Upper lobe of left lung (tissue), 6 donors: Measurements from ENCODE around the gene FETUB. TPM values are rescaled to one million over a fixed set of nuclear protein-coding genes. Genes with fewer than 3 reads are reported as not detected.

Experiments
- ATAC-seq, 2 donors: fragments of 200-7000 bp; cut with Tn5 transposase; one replicate each; pipeline ENCODE4 v1.9.1; 2022; ENCODE audit warnings: mild to moderate bottlenecking in 2 of 2, moderate library complexity in 2 of 2; ENCODE audit not compliant: low FRiP score in 2 of 2
- DNase-seq, 2 donors: peaks; one replicate each; pipeline ENCODE4 v3.0.0-alpha.2; 2019 to 2020
- H3K27ac ChIP-seq, 4 donors: fragments of 200-600 bp; sonication (generic); one replicate each; pipeline ENCODE4 v1.5.1; 2016 to 2019
- H3K27me3 ChIP-seq, 4 donors: fragments of 200-600 bp; sonication (generic); one replicate each; pipeline ENCODE4 v1.5.1; 2017 to 2019
- H3K36me3 ChIP-seq, 4 donors: fragments of 200-600 bp; sonication (generic); one replicate each; pipeline ENCODE4 v1.5.1; 2016 to 2019
- H3K4me1 ChIP-seq, 4 donors: fragments of 200-600 bp; sonication (generic); one replicate each; pipeline ENCODE4 v1.5.1; 2018 to 2019
- H3K4me3 ChIP-seq, 4 donors: fragments of 200-600 bp; sonication (generic); one replicate each; pipeline ENCODE4 v1.5.1; 2017 to 2019; ENCODE audit warnings: mild to moderate bottlenecking in 2 of 4, moderate library complexity in 1 of 4
- H3K9me3 ChIP-seq, 4 donors: fragments of 200-600 bp; sonication (generic); one replicate each; pipeline ENCODE4 v1.5.1; 2018 to 2019
- EP300 ChIP-seq, 4 donors: sonication (generic); formaldehyde crosslinking; IDR thresholded peaks; one replicate each; pipeline ENCODE4 v1.5.1; 2017; ENCODE audit warnings: antibody characterized with exemption in 4 of 4, control low read depth in 2 of 4
- POLR2A ChIP-seq, 4 donors: fragments of 450-650 bp; IDR thresholded peaks; one replicate each; pipeline ENCODE4 v1.5.1; 2016 to 2017; ENCODE audit warnings: antibody characterized with exemption in 4 of 4, mild to moderate bottlenecking in 2 of 4
- POLR2AphosphoS5 ChIP-seq, 2 donors: sonication (generic); formaldehyde crosslinking; IDR thresholded peaks; one replicate each; pipeline ENCODE4 v1.5.1; 2017; ENCODE audit warnings: antibody characterized with exemption in 2 of 2
- WGBS, 2 donors: methylation state at CpG; one replicate each; pipeline ENCODE4 v1.1.5; 2017 to 2018; 5-methylcytosine and 5-hydroxymethylcytosine counted together
- total RNA-seq, 6 donors: library from RNA; depleted of rRNA in 4 of 6; stranded (reverse); fragments of >200 nt in 4 of 6; gene quantifications; one replicate each; pipeline versions ENCODE4 v1.1.0 to v1.2.1, GENCODE V29; 2016 to 2021
- TF ChIP-seq, protein P1 (sequence below), 6 experiments: fragments of 450-650 bp in 4 of 6; fragments of 200-600 bp in 2 of 6; sonication (generic) in 2 of 6; IDR thresholded peaks; one replicate each; pipeline ENCODE4 v1.5.1; 2016 to 2019; ENCODE audit warnings: antibody characterized with exemption in 6 of 6
- donor health status: DM: no; HTN: no; CAD: no; lungs with moderate emphysema.
- donor health status: DM: no; HTN: yes; CAD: no; lungs with severe emphysema.

FETUB gene
- total RNA-seq, 6 donors from 2014 or later: not detected

DNA sequence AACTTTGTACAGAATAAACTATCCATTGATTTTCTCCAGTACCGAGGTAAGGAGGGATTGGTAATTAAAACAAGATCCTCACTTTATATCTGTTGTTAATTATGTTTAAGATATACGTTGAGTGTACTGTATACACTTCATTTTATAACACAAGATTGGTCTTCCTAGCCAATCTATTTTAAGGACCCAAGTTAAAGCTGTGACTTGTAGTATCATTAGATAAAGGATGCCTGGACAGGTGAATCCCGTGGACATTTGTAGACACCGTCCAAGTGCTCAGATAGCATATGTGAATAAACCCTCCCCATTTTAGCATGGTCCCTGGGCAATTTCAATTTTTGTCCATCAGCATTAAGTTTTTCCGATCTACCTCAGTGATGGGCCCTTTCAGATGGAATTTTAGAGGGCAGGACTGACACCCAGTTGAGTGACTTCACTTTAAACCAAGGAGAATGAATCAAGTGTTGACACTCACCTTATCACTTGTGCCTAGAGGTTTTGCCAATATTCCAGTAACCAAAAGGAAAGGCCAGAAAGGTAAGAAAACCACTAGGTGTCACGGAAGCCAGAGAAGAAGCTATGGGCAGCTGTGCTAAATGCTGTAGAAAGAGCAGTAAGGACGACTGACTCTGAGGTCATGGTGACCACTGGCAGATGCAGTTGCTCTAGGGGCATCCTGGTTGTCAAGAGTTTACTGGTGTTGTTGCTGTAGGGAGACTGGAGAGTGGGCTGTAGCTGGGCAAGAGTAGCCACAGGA, 18.1 kb upstream of the FETUB start:
- Histone ChIP-seq H3K9me3 (no peaks in the 10 kb centered on the region), H3K27ac (no peak overlapping the region), H3K4me3 (no peak overlapping the region), H3K36me3 (no peaks in the 10 kb centered on the region), H3K4me1 (peaks cover 3 to 4% (median 4%) of the 10 kb centered on the region in 4 donors), H3K27me3 (no peaks in the 10 kb centered on the region)
- ATAC-seq (no peak), DNase-seq (no peak)
- TF ChIP-seq, protein P1, sequence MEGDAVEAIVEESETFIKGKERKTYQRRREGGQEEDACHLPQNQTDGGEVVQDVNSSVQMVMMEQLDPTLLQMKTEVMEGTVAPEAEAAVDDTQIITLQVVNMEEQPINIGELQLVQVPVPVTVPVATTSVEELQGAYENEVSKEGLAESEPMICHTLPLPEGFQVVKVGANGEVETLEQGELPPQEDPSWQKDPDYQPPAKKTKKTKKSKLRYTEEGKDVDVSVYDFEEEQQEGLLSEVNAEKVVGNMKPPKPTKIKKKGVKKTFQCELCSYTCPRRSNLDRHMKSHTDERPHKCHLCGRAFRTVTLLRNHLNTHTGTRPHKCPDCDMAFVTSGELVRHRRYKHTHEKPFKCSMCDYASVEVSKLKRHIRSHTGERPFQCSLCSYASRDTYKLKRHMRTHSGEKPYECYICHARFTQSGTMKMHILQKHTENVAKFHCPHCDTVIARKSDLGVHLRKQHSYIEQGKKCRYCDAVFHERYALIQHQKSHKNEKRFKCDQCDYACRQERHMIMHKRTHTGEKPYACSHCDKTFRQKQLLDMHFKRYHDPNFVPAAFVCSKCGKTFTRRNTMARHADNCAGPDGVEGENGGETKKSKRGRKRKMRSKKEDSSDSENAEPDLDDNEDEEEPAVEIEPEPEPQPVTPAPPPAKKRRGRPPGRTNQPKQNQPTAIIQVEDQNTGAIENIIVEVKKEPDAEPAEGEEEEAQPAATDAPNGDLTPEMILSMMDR (IDR thresholded peaks at IDR 0.05): no peak
- TF ChIP-seq EP300 (IDR thresholded peaks at IDR 0.05): no peak
- TF ChIP-seq POLR2A (IDR thresholded peaks at IDR 0.05): no peak
- TF ChIP-seq POLR2AphosphoS5 (IDR thresholded peaks at IDR 0.05): no peak
- 76 to 81% methylated on average over 7 of the region's 7 CpGs for whole genome bisulfite sequencing, 2 donors

- 39 to 48% methylated on average over 2 of the region's 2 CpGs for WGBS, 2 donors
- H3K27ac ChIP-seq: no peak overlapping the region
- no peaks in the 10 kb centered on the region for H3K27me3 ChIP-seq
- TF ChIP-seq EP300 (IDR thresholded peaks at IDR 0.05) (no peak), POLR2A (IDR thresholded peaks at IDR 0.05) (no peak), POLR2AphosphoS5 (IDR thresholded peaks at IDR 0.05) (no peak)
- TF ChIP-seq, protein P1 (IDR thresholded peaks at IDR 0.05): no peak
- H3K4me3 ChIP-seq: no peak overlapping the region
- ATAC-seq (no peak), DNase-seq (no peak)
- H3K36me3 ChIP-seq: no peaks in the 10 kb centered on the region
- H3K4me1 ChIP-seq: no peaks in the 10 kb centered on the region
- H3K9me3 ChIP-seq: no peaks in the 10 kb centered on the region
Observed at GRCh38 chr3:186622651-186623310, 17.4 kb upstream of the FETUB start.

DNA sequence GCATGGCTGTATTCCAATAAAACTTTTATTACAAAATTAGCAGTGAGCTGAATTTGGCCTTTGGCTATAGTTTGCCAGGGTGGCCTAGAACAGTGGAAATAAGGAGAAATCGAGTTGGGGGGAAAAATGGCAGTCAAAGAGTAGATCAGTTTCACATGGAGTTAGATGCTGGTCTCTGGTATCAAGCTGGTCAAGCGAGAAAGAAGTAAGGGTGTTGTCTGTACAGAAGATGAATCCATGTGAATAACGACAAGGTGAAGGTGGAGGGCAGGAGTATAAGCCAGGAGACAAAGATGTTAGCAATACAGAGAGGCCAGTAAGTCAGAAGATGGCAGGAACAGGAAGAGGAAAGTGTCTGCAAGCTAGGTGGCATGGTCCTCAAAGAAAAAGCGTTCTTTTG, 15.6 kb upstream of the FETUB start:
- no peak overlapping the region for H3K27ac ChIP-seq
- 78 to 79% methylated on average over 4 of the region's 4 CpGs for WGBS, 2 donors

GRCh38 chr3:186625600-186626042, 14.6 kb upstream of the FETUB start:
- no peak for ATAC-seq

More for the DNA sequence above, 15.6 kb upstream of the FETUB start:
- H3K27me3 ChIP-seq: no peaks in the 10 kb centered on the region
- H3K9me3 ChIP-seq: no peaks in the 10 kb centered on the region
- no peak overlapping the region for H3K4me3 ChIP-seq
- no peaks in the 10 kb centered on the region for H3K36me3 ChIP-seq
- H3K4me1 ChIP-seq: no peaks in the 10 kb centered on the region
- no peak for ATAC-seq
- no peak for TF ChIP-seq POLR2A (IDR thresholded peaks at IDR 0.05)
- DNase-seq: no peak

DNA sequence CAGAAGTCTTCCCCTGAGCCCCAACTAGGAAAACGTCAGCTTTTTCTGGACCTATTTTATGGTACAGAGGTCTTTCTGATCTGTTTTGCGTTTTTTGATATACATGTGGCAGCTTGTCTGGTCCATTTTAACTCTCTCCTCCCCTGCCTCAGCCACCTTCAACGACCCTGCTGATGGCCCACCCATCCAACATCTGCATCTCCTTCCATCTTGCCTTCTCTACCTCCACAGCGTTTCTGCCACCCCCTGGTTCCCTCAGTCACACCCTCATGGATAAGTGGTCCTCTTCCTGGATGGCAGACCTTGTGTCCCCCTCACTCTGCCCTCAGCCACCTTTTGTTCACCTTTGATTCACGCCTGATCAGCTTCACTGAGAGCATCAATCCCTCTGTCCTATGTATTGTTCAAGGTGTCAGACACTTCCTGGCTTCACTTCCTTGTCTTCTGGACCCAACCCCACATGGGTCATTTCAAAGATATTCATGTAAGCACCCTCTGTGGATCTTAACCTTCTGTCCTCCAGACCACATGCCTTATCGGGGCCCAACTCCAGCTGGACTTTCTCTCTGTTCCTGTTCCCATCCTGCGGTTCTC, 13.8 kb upstream of the FETUB start:
- H3K4me3 ChIP-seq: no peak overlapping the region
- no peak overlapping the region for H3K27ac ChIP-seq
- H3K9me3 ChIP-seq: no peaks in the 10 kb centered on the region
- DNase-seq (no peak), ATAC-seq (peak in 1 of 2 donors; percentile 34)
- WGBS, 2 donors: 69 to 74% methylated on average over 7 of the region's 7 CpGs
- H3K4me1 ChIP-seq: no peaks in the 10 kb centered on the region
- H3K27me3 ChIP-seq: no peaks in the 10 kb centered on the region
- TF ChIP-seq POLR2A (IDR thresholded peaks at IDR 0.05) (no peak), POLR2AphosphoS5 (IDR thresholded peaks at IDR 0.05) (no peak), EP300 (IDR thresholded peaks at IDR 0.05) (no peak)
- TF ChIP-seq, protein P1 (IDR thresholded peaks at IDR 0.05): no peak
- no peaks in the 10 kb centered on the region for H3K36me3 ChIP-seq

More at GRCh38 chr3:186625600-186626042, 14.6 kb upstream of the FETUB start:
- Histone ChIP-seq H3K4me1 (no peaks in the 10 kb centered on the region), H3K4me3 (no peak overlapping the region), H3K36me3 (no peaks in the 10 kb centered on the region), H3K27ac (no peak overlapping the region), H3K9me3 (no peaks in the 10 kb centered on the region), H3K27me3 (no peaks in the 10 kb centered on the region)
- TF ChIP-seq, protein P1 (IDR thresholded peaks at IDR 0.05): no peak
- TF ChIP-seq POLR2A (IDR thresholded peaks at IDR 0.05) (no peak), POLR2AphosphoS5 (IDR thresholded peaks at IDR 0.05) (no peak), EP300 (IDR thresholded peaks at IDR 0.05) (no peak)
- 64 to 69% methylated on average over 4 of the region's 4 CpGs for WGBS, 2 donors
- DNase-seq: no peak
